DMS153 treated with DMSO at 0.1 percent for 48 hours (cell line): ENCODE data around the gene SPANXN4.

Experiments
- DNase-seq: peaks from one replicate; lab custom pipeline; 2025; ENCODE audit not compliant: unreplicated experiment; lab: John Stamatoyannopoulos, UW

SPANXN4 gene, protein sequence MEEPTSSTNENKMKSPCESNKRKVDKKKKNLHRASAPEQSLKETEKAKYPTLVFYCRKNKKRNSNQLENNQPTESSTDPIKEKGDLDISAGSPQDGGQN

DNA sequence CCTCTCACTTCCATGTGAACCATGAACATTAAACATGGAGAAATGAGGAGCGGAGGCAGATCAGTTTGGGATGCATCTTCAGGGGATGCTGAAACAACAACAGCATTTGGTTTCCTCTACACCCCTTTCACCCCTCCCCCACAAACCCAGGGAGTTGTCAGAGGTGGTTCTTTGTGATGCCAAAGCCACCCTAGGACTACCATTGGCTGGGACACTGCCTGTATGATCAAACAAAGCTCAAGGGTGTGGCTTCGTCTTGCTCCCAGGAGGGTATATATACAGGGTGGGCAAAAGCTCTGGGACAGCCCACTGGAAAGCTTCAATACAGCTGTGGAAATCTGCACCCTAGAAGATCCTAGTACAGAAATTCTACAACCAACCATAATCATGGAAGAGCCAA is at the start of gene SPANXN4:
SPANXN4 (plus strand) TSS at position 301 of the 400 bp plus-strand sequence; CDS start at position 388, 87 bp downstream.
- DNase-seq: no peak

DNA sequence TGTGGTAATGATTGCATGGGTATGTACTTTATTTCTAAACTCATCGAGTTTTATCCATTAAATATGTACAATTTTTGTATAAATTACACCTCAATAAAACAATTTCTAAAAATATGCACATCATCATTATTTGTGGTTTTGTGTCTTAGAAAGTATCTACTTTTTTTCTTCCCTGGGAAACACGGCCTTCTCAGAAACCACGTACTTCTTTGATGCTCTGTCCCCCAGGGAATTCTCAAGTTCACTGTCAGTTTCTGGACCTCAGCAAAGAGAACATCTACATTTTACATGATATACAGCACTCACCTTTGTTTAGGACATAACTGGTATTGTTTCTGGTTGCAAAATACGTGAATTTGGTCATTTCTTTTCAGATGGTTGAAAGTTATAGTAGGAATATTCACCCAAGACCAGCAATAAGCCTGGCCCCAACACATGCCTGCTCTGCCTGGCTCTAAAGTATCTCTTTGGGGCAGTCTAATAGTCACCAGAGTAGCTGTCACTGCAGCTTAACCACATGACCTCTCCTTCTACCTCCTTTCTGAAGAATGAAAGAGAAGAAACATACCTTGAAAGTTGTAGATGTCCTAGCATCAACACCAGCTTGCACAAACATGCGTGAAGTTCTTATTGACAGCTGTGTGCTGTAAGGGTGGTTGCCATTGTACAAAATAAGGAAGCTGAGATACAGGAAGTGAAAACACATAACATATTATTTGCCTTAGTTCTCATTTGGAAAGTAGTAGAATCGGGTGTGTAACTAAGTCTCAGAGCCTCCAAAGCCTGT is 48.4 kb upstream of the SPANXN4 start:
- DNase-seq: no peak

DNA sequence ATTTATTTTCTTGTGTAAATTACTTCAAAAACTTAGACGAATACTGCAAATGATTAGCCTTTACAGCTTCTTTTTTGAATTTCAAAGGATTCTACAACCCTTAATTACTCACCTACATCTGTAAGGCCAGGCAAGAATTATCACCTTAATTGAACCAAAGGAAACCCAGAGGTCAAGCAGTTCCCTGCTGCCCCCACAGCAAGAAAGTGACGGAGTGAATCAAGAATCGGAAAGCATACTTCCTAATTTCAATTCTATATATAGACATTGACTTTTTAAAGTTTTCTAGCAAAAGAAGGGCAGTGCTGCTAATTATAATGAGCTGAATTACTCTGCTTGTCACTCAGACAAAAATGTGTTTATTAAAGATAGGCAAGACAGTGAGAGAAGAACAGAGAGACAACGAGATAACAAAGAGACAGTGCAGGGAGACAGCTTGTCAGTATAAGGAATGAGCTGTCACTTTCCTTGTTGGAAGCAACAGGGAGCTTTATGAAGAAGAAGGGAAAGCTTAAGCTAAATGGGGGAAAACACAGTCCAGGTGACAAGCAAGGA is 47.5 kb upstream of the SPANXN4 start:
- no peak for DNase-seq

DNA sequence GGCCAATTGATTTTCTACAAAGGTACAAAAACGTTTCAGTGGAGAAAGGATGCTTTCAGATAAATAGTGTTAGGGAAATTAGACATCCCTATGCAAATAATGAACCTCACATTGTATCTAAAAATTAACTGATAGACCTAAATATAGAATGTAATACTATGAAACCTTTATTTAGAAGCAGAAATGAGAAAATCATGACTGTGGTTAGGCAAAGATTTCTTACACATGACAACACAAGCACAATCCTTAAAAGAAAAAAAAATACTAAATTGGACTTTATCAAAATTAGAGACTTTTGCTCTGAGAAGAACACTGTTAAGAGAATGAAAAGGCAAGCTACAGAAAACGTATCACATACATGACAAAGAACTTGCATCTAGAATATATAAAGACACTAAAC is 43.0 kb upstream of the SPANXN4 start:
- DNase-seq: no peak

DNA sequence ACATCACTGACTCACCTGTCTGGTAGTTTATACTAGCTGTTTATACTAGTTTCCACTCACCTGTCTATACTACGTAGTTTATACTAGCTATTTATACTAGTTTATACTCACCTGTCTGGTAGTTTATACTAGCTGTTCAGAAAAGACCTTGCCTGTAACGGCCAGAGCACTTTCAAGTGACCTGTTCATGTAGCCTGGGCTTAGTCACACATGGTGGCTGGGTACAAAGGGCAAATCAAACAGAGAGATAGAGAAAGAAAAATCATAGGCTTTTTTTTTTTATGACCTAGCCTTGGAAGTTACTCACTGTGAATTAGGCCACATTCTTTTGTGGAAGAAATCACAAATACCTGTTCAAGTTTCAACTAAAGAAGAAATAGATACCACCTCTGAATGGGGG is 30.7 kb upstream of the SPANXN4 start:
- no peak for DNase-seq

DNA sequence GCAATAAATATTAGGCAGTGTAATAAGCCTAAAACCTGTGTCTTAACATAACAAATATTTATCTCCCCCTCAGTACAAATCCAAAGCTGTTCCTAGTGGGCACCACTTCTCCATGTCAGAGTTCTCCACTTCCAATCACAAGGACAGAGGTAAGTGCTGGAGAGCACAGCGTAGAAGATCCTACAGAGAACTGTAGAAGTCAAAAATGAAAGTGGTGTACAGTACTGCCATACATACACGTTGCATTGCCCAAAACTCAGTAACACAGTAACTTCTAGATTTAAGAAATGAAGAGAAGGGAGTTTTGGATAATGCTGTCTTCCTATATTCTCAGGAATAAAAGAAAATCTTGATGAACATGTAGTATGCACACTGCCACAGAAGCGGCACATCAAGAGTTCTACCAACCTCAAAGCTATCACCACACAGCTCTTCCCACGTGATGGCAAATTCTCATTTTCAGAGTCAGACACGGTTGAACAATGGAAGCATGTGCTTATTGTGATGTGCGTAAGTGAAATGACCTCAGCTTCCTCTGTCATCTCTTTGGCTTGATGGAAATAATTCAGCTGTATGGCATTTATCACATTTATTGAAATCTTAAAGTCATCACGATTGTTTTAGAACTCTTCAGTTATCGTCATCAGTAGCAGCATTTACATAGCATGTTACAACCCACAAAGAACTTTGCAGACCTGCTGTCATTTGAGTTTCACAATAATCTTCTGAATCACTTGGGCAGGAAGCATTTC is 27.1 kb upstream of the SPANXN4 start:
- DNase-seq: no peak

DNA sequence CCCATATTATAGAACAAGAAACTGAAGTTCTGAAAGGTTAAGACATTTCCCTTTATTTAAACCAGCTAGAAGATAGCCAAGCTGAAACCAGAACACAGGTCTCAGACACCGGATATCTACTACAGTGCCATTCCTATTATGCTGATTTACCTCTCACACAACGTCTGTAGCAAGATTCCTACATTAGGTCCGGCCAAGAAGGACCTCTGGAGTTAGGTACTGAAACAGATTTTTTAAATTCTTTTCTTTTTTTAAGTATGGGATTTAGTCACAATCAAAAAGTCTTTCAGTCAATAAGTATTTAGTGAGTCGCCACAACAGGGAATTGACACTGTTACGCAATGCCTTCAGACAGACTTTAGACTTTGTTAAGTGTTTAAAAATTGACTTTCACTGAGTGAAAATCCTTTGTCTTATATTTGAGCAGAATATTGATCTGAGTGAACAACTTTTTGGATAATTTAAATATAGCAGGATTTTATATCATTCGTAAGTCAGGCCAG is 26.5 kb upstream of the SPANXN4 start:
- no peak for DNase-seq

DNA sequence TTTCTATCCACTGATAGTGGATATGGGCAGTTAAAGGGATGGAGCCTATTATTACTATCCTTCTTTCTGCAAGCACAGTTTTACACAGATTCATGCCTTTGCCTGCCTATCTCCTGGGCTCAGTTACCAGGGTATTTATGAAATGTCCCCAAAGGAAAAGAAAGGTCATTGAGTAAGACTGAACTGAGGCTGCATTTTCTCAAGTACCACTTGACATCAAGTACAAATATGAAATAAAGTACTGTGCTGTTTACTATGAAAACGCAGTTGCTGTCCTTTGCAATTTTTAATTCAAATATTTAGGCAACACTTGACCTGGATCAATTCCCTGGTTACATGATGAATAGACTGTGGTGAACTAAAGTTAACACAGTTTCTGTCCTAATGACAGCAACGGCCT is 23.5 kb upstream of the SPANXN4 start:
- no peak for DNase-seq

DNA sequence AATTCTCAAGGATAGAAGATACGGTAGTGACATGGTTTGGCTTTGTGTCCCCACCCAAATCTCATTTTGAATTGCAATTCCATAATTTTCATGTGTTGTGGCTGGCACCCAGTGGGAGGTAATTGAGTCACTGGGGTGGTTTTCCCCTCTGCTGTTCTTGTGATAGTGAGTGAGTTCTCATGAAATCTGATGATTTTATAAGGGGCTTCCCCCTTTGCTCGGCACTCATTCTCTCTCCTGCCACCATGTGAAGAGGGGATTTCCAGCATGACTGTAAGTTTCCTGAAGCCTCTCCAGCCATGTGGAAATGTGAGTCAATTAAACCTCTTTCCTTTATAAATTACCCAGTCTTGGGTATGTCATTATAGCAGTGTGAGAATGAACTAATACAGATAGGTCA is 8.5 kb upstream of the SPANXN4 start:
- DNase-seq: no peak

DNA sequence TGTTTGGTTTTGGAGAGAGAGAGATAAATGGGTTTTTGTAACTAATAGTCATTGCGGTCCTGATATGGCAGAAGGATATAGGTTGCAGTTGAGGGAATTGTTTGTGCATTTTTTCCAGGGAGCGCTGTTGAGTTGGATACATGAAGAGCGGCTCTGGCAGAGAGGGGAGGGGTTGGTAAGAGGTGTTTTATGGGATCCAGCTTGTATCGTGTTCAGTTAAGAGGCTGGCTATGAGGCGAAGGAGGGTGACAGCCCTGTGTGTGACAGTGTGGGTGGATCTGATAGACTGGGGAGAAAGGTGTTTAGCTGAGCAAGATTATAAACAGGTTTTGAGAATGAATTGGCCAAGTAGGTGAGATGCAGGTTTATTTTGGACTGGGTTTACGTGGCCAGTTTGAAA is 1.5 kb downstream of the SPANXN4 start:
- no peak for DNase-seq

DNA sequence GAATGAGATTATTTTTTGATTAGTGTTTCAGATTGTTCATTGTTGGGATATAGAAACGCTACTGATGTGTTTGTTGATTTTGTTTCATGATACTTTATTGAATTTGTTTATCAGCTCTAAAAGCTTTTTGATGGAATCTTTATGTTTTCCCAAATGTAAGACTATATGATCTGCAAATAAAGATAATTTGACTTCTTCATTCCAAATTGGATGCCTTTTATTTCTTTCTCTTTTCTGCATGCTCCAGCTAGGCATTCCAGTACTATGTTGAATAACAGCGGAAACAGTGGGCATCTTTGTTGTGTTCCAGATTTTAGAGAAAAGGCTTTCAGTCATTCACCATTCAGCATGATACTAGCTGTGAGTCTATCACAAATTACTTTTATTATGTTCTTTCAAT is 21.8 kb downstream of the SPANXN4 start:
- DNase-seq: no peak

DNA sequence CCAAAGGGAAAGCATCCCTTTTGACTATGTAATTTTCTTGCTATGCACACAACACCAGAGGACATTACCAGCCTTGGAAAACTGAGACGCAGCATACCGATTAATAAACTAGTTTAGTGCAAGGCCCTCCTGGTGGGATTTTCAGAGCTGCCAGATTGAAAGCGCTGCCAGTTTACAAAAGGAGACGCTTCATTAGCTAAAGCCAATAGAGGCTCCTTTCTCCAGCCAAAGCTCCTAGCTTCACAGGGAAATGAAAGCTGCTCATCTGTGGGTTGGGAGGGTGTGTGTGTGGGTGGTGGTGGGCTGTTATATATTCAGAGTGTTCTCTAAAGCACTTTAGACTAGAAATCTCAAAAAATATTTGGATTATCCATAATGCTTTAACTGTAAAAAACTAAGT is 32.4 kb downstream of the SPANXN4 start:
- DNase-seq: no peak

DNA sequence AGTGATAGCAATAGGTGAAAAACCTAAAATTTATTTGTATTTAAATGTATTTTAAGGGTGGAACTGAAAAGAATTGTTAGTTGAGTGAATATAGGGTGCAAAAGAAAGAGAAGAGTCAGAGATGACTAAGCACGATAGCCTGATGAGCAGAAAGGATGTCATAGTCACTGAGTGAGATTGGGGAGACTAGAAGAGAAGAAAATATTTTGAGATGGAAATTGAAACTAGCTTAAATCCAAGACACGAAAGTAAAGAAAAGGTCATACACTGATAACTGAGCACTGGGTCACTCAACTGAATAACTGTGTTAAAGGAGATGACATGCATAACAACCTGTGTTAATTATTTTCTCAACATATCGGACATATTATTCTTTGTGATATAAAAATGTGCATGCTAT is 55.5 kb downstream of the SPANXN4 start:
- DNase-seq: no peak

DNA sequence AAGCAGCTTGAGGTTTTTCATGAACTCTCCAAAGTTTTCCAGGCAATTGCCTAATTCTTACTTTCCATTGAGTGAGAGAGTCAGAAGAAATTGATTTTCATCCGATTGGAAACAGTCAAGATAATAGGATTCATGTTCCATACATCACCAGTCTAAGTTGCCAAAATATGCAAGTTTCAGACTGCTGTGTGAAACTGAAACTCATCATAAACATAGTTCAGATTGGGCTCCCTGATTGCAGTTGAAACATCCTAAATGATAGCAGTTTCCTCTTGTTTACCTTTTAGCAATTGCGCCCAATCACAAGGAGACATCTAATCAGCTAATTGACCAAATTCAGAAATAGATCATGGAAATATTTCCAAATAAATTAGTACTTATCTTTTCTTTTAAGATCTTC is 56.8 kb downstream of the SPANXN4 start:
- no peak for DNase-seq
